K562 (cell line): ENCODE measurements around the gene MVD. TPM values are rescaled to one million over a fixed set of nuclear protein-coding genes. Genes with fewer than 3 reads are reported as not detected.

ENCODE experiments used
- CUX1 ChIP-seq: fragments of 200-800 bp; sonication (Bioruptor generic); IDR thresholded peaks from 2 replicates; pipeline ENCODE4 v1.6.1; 2016; ENCODE audit warnings: missing genetic modification characterization, missing compliant biosample characterization
- DPF2 ChIP-seq: fragments of 450-650 bp; IDR thresholded peaks from 2 replicates; pipeline ENCODE4 v1.6.1; 2016
- E2F3 ChIP-seq: fragments of 250-450 bp; sonication (Bioruptor Pico); IDR thresholded peaks from 2 replicates; pipeline ENCODE4 v1.4.0; 2020; ENCODE audit warnings: mild to moderate bottlenecking
- FOXJ2 ChIP-seq: fragments of 200-800 bp; sonication (Bioruptor generic); IDR thresholded peaks from 2 replicates; pipeline ENCODE4 v1.6.1; 2016; ENCODE audit warnings: missing genetic modification characterization, missing compliant biosample characterization
- FOXP1 ChIP-seq: sonication (generic); formaldehyde crosslinking; IDR thresholded peaks from 2 replicates; pipeline ENCODE4 v1.8.0; 2022; ENCODE audit warnings: mild to moderate bottlenecking, missing genetic modification reagents
- KLF10 ChIP-seq: fragments of 250-450 bp; sonication (Bioruptor Pico); IDR thresholded peaks from 2 replicates; pipeline ENCODE4 v1.6.1; 2021; ENCODE audit warnings: matching md5 sums
- MAFF ChIP-seq: IDR thresholded peaks from 2 replicates; pipeline ENCODE4 v1.6.1; 2012; ENCODE audit warnings: low read length, improper control_type of control experiment
- PREB ChIP-seq: sonication (generic); formaldehyde crosslinking; IDR thresholded peaks from 2 replicates; pipeline ENCODE4 v1.8.1; 2023; ENCODE audit warnings: mild to moderate bottlenecking, missing genetic modification reagents
- SFPQ ChIP-seq: fragments of 200-400 bp; formaldehyde crosslinking; IDR thresholded peaks from 2 replicates; pipeline ENCODE4 v1.6.1; 2017; ENCODE audit warnings: mild to moderate bottlenecking, low read depth, low read length, moderate library complexity
- SPI1 ChIP-seq: IDR thresholded peaks from 2 replicates; pipeline ENCODE4 v1.6.1; 2011; ENCODE audit warnings: low read depth, low read length, control low read depth, borderline replicate concordance
- SRSF9 ChIP-seq: fragments of 200-400 bp; formaldehyde crosslinking; IDR thresholded peaks from 2 replicates; pipeline ENCODE4 v1.6.1; 2017; ENCODE audit warnings: low read depth, low read length, borderline replicate concordance
- ZNF696 ChIP-seq: fragments of 250-450 bp; sonication (Bioruptor Pico); conservative IDR thresholded peaks from 2 replicates; pipeline ENCODE4 v1.4.0; 2020; ENCODE audit warnings: mild to moderate bottlenecking, moderate library complexity
- polyA plus RNA-seq, 8 experiments: library from polyadenylated mRNA; depleted of rRNA in 4 of 8; stranded (reverse) in 5 of 8; unstranded in 3 of 8; fragments of >200 nt; fragmentation: Nextera tagmentation in 2 of 8; fragmentation: Illumina TruSeq in 1 of 8; extraction: Ambion mirVana in 2 of 8; extraction: Trizol in 1 of 8; gene quantifications; 2 replicates each; pipeline versions ENCODE4 v1.2.1 to v1.2.3, GENCODE V29; 2011 to 2014; ENCODE audit warnings: inconsistent platforms in 1 of 8, missing spikeins in 1 of 8
- total RNA-seq, 7 experiments: library from RNA; depleted of rRNA in 6 of 7; stranded (reverse); fragments of >200 nt in 6 of 7; fragmentation: Illumina TruSeq in 2 of 7; extraction: Trizol in 2 of 7; gene quantifications; 2 replicates each; pipeline versions ENCODE4 v1.2.1 to v1.2.3, GENCODE V29; 2011 to 2021; ENCODE audit warnings: low replicate concordance in 1 of 7
- TF ChIP-seq, protein P1 (sequence below): fragments of 450-650 bp; IDR thresholded peaks from 2 replicates; pipeline ENCODE4 v1.6.1; 2018; ENCODE audit not compliant: partially characterized antibody
- TF ChIP-seq, protein P2 (sequence below): sonication (generic); IDR thresholded peaks from 2 replicates; pipeline ENCODE4 v1.6.1; 2016

The MVD gene
- total and polyA plus RNA-seq, 9 of the 15 experiments (the other 6 are each of a cell fraction or from before 2014, with no cell fraction given) = 12.2 to 141 (median 45.3) TPM

GRCh38 chr16:88617268-88618031 is 45.4 kb downstream of the MVD start (continued):
- TF ChIP-seq, protein P1, sequence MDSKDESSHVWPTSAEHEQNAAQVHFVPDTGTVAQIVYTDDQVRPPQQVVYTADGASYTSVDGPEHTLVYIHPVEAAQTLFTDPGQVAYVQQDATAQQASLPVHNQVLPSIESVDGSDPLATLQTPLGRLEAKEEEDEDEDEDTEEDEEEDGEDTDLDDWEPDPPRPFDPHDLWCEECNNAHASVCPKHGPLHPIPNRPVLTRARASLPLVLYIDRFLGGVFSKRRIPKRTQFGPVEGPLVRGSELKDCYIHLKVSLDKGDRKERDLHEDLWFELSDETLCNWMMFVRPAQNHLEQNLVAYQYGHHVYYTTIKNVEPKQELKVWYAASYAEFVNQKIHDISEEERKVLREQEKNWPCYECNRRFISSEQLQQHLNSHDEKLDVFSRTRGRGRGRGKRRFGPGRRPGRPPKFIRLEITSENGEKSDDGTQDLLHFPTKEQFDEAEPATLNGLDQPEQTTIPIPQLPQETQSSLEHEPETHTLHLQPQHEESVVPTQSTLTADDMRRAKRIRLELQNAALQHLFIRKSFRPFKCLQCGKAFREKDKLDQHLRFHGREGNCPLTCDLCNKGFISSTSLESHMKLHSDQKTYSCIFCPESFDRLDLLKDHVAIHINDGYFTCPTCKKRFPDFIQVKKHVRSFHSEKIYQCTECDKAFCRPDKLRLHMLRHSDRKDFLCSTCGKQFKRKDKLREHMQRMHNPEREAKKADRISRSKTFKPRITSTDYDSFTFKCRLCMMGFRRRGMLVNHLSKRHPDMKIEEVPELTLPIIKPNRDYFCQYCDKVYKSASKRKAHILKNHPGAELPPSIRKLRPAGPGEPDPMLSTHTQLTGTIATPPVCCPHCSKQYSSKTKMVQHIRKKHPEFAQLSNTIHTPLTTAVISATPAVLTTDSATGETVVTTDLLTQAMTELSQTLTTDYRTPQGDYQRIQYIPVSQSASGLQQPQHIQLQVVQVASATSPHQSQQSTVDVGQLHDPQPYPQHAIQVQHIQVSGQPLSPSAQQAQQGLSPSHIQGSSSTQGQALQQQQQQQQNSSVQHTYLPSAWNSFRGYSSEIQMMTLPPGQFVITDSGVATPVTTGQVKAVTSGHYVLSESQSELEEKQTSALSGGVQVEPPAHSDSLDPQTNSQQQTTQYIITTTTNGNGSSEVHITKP = no peak
- TF ChIP-seq CUX1 (no peak), KLF10 (no peak), FOXP1 (CRISPR knock-in tag) (0 out of 2 replicates have a peak, but pooled peaks have one; percentile 66), ZNF696 (CRISPR knock-in tag) (no peak), SFPQ (no peak), FOXJ2 (no peak), PREB (CRISPR knock-in tag) (no peak), SRSF9 (no peak), MAFF (peak; percentile 9; the same call in 1 of the 2 replicates), SPI1 (no peak), E2F3 (CRISPR knock-in tag) (0 out of 2 replicates have a peak, but pooled peaks have one; percentile 14), DPF2 (0 out of 2 replicates have a peak, but pooled peaks have one; percentile 30)
- TF ChIP-seq, protein P2, sequence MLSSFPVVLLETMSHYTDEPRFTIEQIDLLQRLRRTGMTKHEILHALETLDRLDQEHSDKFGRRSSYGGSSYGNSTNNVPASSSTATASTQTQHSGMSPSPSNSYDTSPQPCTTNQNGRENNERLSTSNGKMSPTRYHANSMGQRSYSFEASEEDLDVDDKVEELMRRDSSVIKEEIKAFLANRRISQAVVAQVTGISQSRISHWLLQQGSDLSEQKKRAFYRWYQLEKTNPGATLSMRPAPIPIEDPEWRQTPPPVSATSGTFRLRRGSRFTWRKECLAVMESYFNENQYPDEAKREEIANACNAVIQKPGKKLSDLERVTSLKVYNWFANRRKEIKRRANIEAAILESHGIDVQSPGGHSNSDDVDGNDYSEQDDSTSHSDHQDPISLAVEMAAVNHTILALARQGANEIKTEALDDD = no peak
